Activated CD4-positive, CD25-positive, alpha-beta regulatory T cell (primary cell): ENCODE data around the gene ATG5.
"Not testable (repeated sequence)": the region's sequence is repeated elsewhere in the genome, so short reads cannot be mapped to it uniquely, and the experiment has no call there.

ENCODE experiments used
- DNase-seq, 4 experiments: peaks; one replicate each; lab custom pipeline; 2025; lab: John Stamatoyannopoulos, UW

Gene ATG5

GRCh38 chr6:106309766-106310373 lies 15.7 kb downstream of the ATG5 start:
- DNase-seq: no peak

GRCh38 chr6:106308985-106309384 lies 16.6 kb downstream of the ATG5 start:
- no peak for DNase-seq

DNA sequence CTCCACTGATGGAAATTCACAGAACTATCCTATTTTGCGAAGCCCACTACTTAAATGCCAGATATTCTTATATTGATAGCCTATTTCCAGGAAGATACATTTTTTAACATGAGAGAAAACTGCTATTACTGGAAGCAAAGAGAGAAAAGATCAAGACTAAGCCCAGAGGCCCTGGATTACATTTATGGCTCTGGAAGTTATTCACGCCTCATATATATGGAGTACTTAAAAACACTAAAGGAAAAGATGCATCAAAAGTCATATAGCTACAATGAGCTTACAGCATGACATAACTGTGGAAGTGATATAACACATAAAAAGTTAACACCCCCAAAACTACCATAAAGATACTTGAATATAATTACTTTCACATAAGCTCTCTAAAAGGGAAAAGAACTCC lies 19.8 kb downstream of the ATG5 start:
- no peak for DNase-seq

GRCh38 chr6:106300944-106301343 lies 24.6 kb downstream of the ATG5 start:
- DNase-seq: no peak

DNA sequence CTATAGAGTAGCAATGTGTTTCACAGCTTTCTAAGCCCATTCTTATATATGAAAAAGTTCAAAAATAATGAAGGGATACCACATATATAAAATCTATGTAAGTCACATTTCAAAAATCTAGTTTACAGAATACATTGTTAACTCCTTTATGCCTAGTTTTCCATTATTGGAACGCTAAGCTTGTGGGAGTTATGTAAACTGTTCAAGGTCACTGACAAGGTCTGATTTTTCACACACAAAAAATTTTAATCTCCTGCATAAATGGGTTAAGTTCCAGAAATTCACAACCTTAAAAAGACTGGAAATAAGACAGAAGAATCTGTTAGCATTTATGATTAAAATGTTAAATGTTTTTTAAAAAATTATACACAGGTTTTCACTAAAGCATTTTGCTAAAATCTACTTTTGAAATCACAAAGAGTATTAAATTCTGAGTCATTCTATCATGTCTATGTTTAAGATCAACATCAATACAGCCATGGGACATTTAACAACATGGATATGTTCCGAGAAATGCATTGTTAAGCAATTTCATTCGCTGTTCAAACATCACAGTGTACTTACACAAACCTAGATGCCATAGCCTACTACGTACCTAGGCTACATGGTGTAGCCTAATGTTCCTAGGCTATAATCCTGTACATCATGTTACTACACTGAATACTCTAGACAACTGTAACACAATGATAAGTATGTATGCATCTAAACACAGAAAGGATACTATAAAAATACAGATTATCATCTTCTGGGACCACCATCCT lies 25.4 kb downstream of the ATG5 start:
- no peak for DNase-seq

DNA sequence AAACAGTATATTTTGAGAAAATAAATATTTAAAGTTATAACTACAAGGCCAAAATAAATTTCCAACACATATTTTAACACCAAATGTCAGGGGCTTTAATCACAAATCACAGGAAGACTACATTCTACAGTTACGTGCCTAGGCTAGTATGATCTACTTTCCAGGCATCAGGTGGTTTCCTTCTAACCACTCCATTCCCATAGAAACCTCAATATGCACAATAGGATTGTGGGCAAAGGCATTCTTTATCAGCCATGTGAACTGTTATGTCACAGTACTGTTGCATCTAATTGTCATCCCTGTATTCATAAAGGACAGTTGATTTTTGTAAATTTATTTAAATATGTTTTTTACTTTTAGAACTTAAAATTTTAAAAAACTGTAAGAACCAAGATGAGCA lies 32.4 kb downstream of the ATG5 start:
- no peak for DNase-seq

GRCh38 chr6:106290954-106291353 lies 34.6 kb downstream of the ATG5 start:
- no peak for DNase-seq

GRCh38 chr6:106290032-106290431 lies 35.5 kb downstream of the ATG5 start:
- DNase-seq: no peak

GRCh38 chr6:106287215-106287614 lies 38.3 kb downstream of the ATG5 start:
- no peak for DNase-seq

DNA sequence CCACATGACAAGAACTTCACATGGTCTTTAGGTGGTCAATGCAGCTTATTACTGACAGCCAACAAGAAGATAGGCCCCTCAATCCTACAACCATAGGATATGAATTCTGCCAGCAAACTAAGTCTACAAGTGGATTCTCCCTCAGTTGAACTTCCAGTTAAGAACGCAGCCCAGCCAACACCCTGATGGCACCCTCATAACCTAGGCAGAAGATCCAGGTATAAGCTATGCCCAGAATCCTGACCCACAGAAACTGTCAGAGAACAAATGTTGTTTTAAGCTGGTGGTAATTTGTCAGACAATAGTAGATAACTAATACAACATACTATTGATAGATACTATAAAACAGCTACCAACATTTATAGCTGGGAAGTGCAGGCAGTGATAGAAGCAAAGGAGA lies 38.8 kb downstream of the ATG5 start:
- DNase-seq: no peak

DNA sequence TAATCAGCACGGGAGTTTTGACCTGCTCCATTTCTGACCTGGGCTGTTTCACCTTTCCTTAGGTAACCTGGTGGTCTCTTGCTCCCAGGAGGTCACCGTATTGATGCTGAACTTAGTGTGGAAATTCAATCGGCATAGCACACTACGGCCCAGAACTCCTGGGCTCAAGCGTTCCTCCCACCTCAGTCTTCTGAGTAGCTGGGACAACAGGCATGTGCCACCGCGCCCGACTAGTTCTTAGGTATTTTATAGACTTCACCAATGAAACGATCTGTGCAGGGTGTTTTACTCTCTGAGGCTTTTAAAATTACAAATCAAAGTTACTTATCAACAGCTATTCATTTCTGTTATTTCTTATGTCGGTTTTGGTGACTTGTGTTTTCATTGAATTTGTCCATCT lies 42.1 kb downstream of the ATG5 start:
- no peak for DNase-seq

DNA sequence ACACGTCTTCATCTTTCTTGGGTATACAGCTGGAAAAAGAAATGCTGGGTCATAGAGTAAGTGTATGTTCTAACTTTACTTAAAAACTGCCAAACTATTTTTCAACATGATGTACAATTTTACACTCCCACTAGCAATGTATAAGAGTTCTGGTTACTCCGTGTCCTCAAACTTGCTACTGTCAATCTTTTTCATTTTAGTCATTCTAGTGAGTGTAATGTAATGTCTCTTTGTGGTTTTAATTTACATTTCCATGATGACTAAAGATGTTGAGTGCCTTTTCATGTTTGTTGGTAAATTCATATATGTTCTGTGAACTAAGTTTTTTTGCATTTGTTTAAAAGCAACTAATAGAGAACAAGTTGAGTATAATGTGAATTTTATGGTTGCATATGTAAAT lies 43.9 kb downstream of the ATG5 start:
- no peak for DNase-seq

- DNase-seq: no peak
Observed at GRCh38 chr6:106281088-106281487, 44.5 kb downstream of the ATG5 start.

DNA sequence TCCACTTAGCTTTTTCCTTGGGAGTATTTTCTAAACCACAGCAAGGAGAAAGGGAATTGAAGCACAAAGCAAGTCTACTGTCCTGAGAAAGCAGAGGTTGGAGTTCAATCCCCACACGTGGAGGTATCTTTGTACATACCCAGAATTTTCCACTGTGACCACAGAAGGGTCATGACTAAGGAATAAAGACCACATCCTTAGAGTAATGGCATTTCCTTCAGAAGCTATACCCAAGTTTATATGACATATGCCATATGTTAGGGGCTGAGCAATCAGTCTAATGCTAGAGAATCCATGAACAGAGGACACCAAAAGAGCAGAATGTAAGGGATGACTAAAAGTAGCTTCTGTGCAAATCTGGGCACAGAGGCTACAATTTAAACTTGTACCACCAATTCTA lies 46.4 kb downstream of the ATG5 start:
- DNase-seq: no peak

- no peak for DNase-seq
Observed at GRCh38 chr6:106275692-106276091, 49.9 kb downstream of the ATG5 start.

DNA sequence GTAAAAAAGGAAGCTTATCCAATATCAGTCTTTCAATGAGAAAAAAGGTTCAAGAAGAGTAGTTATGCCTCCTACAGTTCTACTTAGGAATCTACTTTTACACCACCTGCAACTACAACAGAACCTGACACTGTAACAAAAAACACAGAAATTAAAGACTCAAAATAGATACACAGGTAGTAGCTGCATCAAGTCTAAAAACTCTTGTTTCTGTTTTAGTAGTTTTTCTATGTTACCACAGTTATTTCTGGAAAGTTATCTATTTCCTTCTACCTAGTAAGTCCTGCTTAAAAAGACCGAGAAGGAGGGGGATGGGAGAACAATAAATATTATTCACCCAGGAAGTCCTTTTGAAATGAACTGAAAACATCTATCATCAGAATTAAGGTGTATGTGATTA lies 52.5 kb downstream of the ATG5 start:
- DNase-seq: no peak

DNA sequence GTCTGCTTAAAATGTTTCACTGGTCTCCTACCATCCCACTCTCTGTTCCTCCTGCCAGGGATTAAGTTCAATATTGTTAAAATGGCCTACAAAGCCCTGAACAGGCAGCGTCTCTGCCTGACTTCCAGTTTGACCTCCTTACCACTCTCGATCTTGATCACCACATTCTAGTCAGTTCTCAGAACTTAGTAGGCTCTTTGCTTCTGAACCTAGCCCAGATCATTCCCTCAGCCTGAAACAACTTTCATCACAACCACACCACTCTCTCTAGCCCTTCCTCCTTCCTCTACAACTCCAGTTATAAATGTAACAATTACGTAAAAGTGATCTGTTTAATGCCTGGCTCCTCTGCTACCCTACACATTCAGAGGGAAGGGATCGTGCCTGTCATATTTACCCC lies 53.3 kb downstream of the ATG5 start:
- DNase-seq: no peak

DNA sequence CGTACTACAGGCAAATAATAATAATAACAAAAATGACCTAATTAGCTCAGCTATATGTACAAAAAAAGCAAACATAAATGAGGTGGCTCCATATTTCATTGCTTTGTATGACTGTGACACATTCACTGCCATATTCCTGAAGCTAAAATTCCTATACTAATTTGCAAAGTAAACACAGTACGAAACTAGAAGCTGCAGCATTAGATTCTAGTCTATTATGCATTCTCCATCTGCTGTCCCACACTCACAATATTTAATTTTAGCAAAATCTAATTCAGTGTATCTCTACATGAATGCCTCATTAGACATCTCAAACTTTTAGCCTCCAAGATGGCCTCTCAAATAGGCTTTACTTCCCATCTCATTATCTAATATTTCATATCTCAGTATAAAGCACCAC lies 55.1 kb downstream of the ATG5 start:
- DNase-seq: no peak

- DNase-seq: not testable (repeated sequence)
Observed at GRCh38 chr6:106269268-106269919, 56.2 kb downstream of the ATG5 start.

DNA sequence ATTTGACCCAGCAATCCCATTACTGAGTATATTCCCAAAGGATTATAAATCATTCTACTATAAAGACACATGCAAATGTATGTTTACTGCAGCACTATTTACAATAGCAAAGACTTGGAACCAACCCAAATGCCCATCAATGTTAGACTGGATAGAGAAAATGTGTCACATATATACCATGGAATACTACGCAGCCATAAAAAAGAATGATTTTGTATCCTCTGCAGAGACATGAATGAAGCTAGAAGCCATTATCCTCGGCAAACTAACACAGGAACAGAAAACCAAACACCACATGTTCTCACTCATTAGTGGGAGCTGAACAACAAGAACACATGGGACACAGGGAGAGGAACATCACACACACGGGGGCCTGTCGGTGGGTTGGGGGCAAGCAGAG lies 57.1 kb downstream of the ATG5 start:
- DNase-seq: not testable (repeated sequence)

GRCh38 chr6:106264433-106264832 lies 61.1 kb downstream of the ATG5 start:
- not testable (repeated sequence) for DNase-seq

DNA sequence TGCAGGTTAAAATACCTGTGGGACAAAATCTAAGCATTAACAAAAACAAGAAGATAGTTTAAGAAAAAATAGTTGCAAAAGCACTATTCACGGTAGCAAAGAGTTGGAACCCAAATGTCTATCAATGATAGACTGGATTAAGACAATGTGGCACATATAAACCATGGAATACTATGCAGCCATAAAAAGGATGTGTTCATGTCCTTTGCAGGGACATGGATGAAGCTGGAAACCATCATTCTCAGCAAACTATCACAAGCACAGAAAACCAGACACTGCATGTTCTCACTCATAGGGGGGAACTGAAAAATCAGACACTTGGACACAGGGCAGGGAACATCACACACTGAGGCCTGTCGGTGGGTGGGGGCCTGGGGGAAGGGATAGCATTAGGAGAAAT lies 65.8 kb downstream of the ATG5 start:
- not testable (repeated sequence) for DNase-seq

- no peak for DNase-seq
Observed at GRCh38 chr6:106258726-106259125, 66.8 kb downstream of the ATG5 start.
